HepG2 (cell line): Measurements from ENCODE around the gene ARGLU1.

ENCODE experiments used
- GATA4 ChIP-seq: sonication (generic); IDR thresholded peaks from 2 replicates; pipeline ENCODE4 v1.6.1; 2016; ENCODE audit warnings: antibody characterized with exemption, low read depth, borderline replicate concordance
- HMGXB4 ChIP-seq, 2 experiments: sonication (generic) in 1 of 2; formaldehyde crosslinking in 1 of 2; IDR thresholded peaks; 2 replicates each; pipeline versions ENCODE4 v1.4.0 to v1.6.1; 2018 to 2020; ENCODE audit warnings: missing genetic modification reagents in 2 of 2, borderline replicate concordance in 1 of 2, low read depth in 1 of 2, mild to moderate bottlenecking in 1 of 2, missing biosample characterization in 1 of 2
- MXI1 ChIP-seq: IDR thresholded peaks from 3 replicates; pipeline ENCODE4 v1.6.1; 2012; ENCODE audit warnings: low read depth, low read length, inconsistent platforms, borderline replicate concordance
- NFIC ChIP-seq: IDR thresholded peaks from 2 replicates; pipeline ENCODE4 v1.6.1; 2012; ENCODE audit warnings: mild to moderate bottlenecking, low read length, inconsistent platforms
- PBX3 ChIP-seq: sonication (generic); formaldehyde crosslinking; IDR thresholded peaks from 2 replicates; pipeline ENCODE4 v1.8.1; 2023; ENCODE audit warnings: missing genetic modification reagents, inconsistent platforms, borderline replicate concordance
- POLR2A ChIP-seq, 2 experiments: IDR thresholded peaks; 2 replicates each; pipeline ENCODE4 v1.6.1; 2011; ENCODE audit warnings: low read depth in 2 of 2, low read length in 2 of 2, mild to moderate bottlenecking in 1 of 2, moderate library complexity in 1 of 2; ENCODE audit not compliant: insufficient read depth in 1 of 2
- SMAD1 ChIP-seq: sonication (generic); formaldehyde crosslinking; IDR thresholded peaks from 2 replicates; pipeline ENCODE4 v1.4.0; 2020; ENCODE audit warnings: missing genetic modification reagents, low read depth, mild to moderate bottlenecking, borderline replicate concordance
- SNRNP70 ChIP-seq: fragments of 200-400 bp; formaldehyde crosslinking; IDR thresholded peaks from 2 replicates; pipeline ENCODE4 v1.6.1; 2017; ENCODE audit warnings: mild to moderate bottlenecking, low read depth, low read length, moderate library complexity
- SP1 ChIP-seq, 2 experiments: fragments of 450-650 bp in 1 of 2; sonication (generic) in 1 of 2; formaldehyde crosslinking in 1 of 2; IDR thresholded peaks; 2 replicates each; pipeline versions ENCODE4 v1.4.0 to v1.6.1; 2016 to 2020; ENCODE audit warnings: missing genetic modification reagents in 1 of 2
- TCF12 ChIP-seq, 2 experiments: fragments of 450-650 bp in 1 of 2; sonication (generic) in 1 of 2; formaldehyde crosslinking in 1 of 2; IDR thresholded peaks; 2 replicates each; pipeline versions ENCODE4 v1.6.1 to v1.8.0; 2017 to 2022; ENCODE audit warnings: antibody characterized with exemption in 1 of 2, mild to moderate bottlenecking in 1 of 2, missing genetic modification reagents in 1 of 2, moderate library complexity in 1 of 2
- TCF7 ChIP-seq: sonication (generic); IDR thresholded peaks from 2 replicates; pipeline ENCODE4 v1.6.1; 2016; ENCODE audit warnings: antibody characterized with exemption, low read depth
- ZNF121 ChIP-seq: sonication (generic); formaldehyde crosslinking; IDR thresholded peaks from 2 replicates; pipeline ENCODE4 v1.5.0; 2020; ENCODE audit warnings: mild to moderate bottlenecking, missing genetic modification reagents
- ZNF292 ChIP-seq: sonication (generic); formaldehyde crosslinking; IDR thresholded peaks from 2 replicates; pipeline ENCODE4 v1.8.1; 2022; ENCODE audit warnings: mild to moderate bottlenecking, low read depth, missing genetic modification reagents, borderline replicate concordance

DNA sequence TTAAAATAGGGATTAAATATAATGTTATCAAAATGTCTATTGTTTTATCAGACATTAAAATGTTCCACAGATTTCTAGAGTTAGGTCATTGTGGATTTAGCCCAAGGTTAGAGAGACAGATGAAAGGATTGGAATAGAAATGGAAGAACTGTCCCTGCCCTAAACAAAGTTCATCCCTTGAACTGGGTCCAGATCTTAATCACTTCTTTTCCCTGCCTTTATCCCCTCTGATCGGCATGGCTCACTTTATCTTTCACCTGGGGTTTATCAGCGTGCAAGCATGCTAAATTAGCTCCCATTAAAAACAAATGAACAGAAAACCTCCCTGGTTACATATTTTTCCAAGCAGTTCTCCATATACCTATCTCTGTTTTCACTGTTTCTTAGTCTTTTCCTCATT, 23.4 kb upstream of the ARGLU1 start:
- TF ChIP-seq GATA4: peak; percentile 70; the same call in 1 of the 2 replicates
- no peak for TF ChIP-seq SMAD1 (CRISPR knock-in tag)
- no peak for TF ChIP-seq SNRNP70
- peak; percentile 59 for TF ChIP-seq TCF7
- TF ChIP-seq HMGXB4 (CRISPR knock-in tag; IDR thresholded peaks at IDR 0.05; ENCODE audit: borderline replicate concordance in 1 of 2, low read depth in 1 of 2): no peak
- TF ChIP-seq ZNF292 (CRISPR knock-in tag): no peak
- no peak for TF ChIP-seq SP1 (IDR thresholded peaks at IDR 0.05)
- TF ChIP-seq SP1 (CRISPR knock-in tag; IDR thresholded peaks at IDR 0.05): no peak
- no peak for TF ChIP-seq MXI1
- TF ChIP-seq POLR2A (IDR thresholded peaks at IDR 0.05; ENCODE audit: insufficient read depth in 1 of 2, low read depth in 2 of 2, low read length in 2 of 2): no peak
- no peak for TF ChIP-seq PBX3
- TF ChIP-seq ZNF121 (CRISPR knock-in tag): no peak
- no peak for TF ChIP-seq NFIC
- no peak for TF ChIP-seq TCF12 (IDR thresholded peaks at IDR 0.05)
- TF ChIP-seq TCF12 (CRISPR knock-in tag; IDR thresholded peaks at IDR 0.05): no peak
